HUES64 (cell line): ENCODE data around the gene HSD17B4.
"Not testable (repeated sequence)": the region's sequence is repeated elsewhere in the genome, so short reads cannot be mapped to it uniquely, and the experiment has no call there.

ENCODE experiments used
- H3K27ac ChIP-seq: 2 replicates; pipeline ENCODE4 v1.7.0; 2013; ENCODE audit warnings: low read depth, low read length, inconsistent platforms
- H3K27me3 ChIP-seq: 2 replicates; pipeline ENCODE4 v1.6.1; 2013; ENCODE audit warnings: mild to moderate bottlenecking, low read length; ENCODE audit not compliant: insufficient read depth
- H3K36me3 ChIP-seq: 2 replicates; pipeline ENCODE4 v1.6.1; 2013; ENCODE audit warnings: mild to moderate bottlenecking, low read length; ENCODE audit not compliant: insufficient read depth
- H3K4me1 ChIP-seq: 2 replicates; pipeline ENCODE4 v1.6.1; 2013; ENCODE audit warnings: mild to moderate bottlenecking, low read length, moderate library complexity; ENCODE audit not compliant: insufficient read depth
- H3K4me3 ChIP-seq: 2 replicates; pipeline ENCODE4 v1.5.1; 2013; ENCODE audit warnings: mild to moderate bottlenecking, low read length, moderate library complexity
- H3K9ac ChIP-seq: 2 replicates; pipeline ENCODE4 v1.6.1; 2013; ENCODE audit warnings: mild to moderate bottlenecking, low read depth, low read length
- H3K9me3 ChIP-seq: 2 replicates; pipeline ENCODE4 v1.6.1; 2013; ENCODE audit warnings: low read depth, low read length; ENCODE audit not compliant: insufficient read depth
- WGBS: fragments of 150-250, 120-280 bp; methylation state at CpG from one replicate; pipeline ENCODE4 v1.1.7; 2013; ENCODE audit warnings: missing lambda C conversion rate; 5-methylcytosine and 5-hydroxymethylcytosine counted together

The HSD17B4 gene

DNA sequence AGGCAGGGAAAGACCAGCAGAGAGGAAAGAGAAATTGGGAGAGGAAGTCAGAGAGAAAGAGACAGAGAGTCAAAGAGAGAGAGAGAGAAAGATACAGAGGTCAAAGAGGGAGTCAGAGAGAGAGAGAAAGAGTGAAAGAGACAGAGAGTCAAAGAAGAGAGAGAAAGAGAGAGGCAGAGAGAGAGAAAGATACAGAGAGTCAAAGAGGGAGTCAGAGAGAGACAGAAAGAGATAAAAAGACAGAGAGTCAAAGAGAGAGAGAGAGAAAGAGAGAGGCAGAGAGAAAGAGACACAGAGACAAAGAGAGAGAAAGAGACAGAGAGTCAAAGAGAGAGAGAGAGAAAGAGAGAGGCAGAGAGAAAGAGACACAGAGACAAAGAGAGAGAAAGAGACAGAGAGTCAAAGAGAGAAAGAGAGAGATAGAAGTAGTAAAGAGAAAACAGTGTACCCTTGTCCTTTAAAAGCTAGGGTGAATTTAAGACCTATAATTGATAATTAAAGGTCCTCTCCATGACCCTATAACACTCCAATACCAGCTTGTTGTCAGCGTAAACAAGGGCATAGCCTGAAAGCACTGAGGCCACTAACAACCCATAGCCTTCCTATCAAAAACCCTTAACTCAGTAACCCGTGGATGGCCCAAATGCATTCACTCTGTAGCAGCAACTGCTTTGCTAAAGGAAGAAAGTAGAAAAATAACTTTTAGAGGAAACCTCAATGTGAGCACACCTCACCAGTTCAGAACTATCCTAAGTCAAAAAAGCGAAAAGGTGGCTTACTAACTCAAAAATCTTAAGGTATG lies 14.3 kb upstream of the HSD17B4 start:
- H3K36me3 ChIP-seq, H3K27me3 ChIP-seq, H3K4me1 ChIP-seq, H3K27ac ChIP-seq, H3K9ac ChIP-seq, H3K4me3 ChIP-seq: not testable (repeated sequence)
- WGBS, result 90% methylated on average over 2 of the region's 3 CpGs
- peaks cover 15% of the 10 kb centered on the region; the same call in 1 of the 2 replicates for H3K9me3 ChIP-seq

DNA sequence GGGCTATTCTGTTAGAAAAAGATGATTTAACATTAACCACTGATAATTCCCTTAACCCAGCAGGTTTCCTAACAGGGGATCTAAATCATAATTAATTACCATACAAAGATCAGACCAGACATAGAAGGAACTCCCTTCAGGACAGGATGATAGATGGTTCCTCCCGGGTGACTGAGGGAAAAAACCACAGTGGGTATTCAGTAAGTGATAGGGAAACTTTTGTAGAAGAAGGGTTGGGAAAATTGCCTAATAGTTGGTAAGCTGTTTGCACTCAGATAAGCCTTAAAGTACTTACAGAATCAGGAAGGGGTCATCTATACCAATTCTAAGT lies 13.7 kb upstream of the HSD17B4 start:
- not testable (repeated sequence) for H3K36me3 ChIP-seq, H3K9ac ChIP-seq, H3K4me3 ChIP-seq, H3K27ac ChIP-seq, H3K27me3 ChIP-seq, H3K4me1 ChIP-seq
- H3K9me3 ChIP-seq, result peaks cover 15% of the 10 kb centered on the region; the same call in 1 of the 2 replicates
- WGBS, result 93% methylated on average over 1 of the region's 1 CpG

DNA sequence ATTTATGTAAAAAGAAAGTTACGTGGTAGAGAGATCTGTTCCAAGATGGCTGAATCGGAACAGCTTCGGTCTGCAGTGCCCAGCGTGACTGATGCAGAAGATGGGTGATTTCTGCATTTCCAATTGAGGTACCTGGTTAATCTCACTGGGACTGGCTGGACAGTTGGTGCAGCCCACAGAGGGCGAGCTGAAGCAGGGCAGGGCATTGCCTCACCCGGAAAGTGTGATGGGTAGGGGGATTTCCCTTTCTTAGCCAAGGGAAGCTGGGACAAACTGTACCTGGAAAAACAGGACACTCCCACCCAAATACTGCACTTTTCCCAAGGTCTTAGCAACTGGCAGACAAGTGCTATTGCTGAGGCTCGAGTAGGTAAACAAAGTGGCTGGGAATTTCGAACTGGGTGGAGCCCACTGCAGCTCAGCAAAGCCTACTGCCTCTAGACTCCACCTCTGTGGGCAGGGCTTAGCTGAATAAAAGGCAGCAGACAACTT lies 13.1 kb upstream of the HSD17B4 start:
- WGBS, result 93% methylated on average over 8 of the region's 8 CpGs
- Histone ChIP-seq H3K27ac (no peak overlapping the region), H3K9me3 (peaks cover 15% of the 10 kb centered on the region; the same call in 1 of the 2 replicates), H3K4me3 (no peak overlapping the region), H3K9ac (no peak overlapping the region), H3K27me3 (no peaks in the 10 kb centered on the region), H3K36me3 (no peaks in the 10 kb centered on the region), H3K4me1 (no peaks in the 10 kb centered on the region)

DNA sequence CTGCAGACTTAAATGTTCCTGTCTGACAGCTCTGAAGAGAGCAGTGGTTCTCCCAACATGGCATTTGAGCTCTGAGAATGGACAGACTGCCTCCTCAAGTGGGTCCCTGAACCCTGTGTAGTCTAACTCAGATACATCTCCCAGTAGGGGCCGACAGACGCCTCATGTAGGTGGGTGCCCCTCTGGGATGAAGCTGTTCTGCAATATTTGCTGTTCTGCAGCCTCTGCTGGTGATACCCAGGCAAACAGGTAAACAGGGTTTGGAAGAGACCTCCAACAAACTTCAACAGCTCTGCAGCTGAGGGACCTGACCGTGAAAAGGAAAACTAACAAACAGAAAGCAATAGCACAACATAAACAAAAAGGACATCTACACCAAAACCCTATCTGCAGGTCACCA lies 12.7 kb upstream of the HSD17B4 start:
- H3K4me1 ChIP-seq, H3K36me3 ChIP-seq, H3K27ac ChIP-seq, H3K4me3 ChIP-seq, H3K9ac ChIP-seq, H3K27me3 ChIP-seq: not testable (repeated sequence)
- 93% methylated on average over 3 of the region's 3 CpGs for WGBS
- H3K9me3 ChIP-seq, result peaks cover 15% of the 10 kb centered on the region; the same call in 1 of the 2 replicates

DNA sequence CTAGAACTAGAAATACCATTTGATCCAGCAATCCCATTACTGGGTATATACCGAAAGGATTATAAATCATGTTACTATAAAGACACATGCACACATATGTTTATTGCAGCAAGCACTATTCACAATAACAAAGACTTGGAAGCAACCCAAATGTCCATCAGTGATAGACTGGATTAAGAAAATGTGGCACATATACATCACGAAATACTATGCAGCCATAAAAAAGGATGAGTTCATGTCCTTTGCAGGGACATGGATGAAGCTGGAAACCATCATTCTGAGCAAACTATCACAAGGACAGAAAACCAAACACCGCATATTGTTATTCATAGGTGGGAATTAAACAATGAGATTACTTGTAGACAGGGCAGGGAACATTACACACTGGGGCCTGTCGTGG lies 7.7 kb upstream of the HSD17B4 start:
- H3K9ac ChIP-seq, H3K4me1 ChIP-seq, H3K27ac ChIP-seq, H3K27me3 ChIP-seq, H3K4me3 ChIP-seq, H3K9me3 ChIP-seq, H3K36me3 ChIP-seq: not testable (repeated sequence)
- 99% methylated on average over 4 of the region's 4 CpGs for WGBS

DNA sequence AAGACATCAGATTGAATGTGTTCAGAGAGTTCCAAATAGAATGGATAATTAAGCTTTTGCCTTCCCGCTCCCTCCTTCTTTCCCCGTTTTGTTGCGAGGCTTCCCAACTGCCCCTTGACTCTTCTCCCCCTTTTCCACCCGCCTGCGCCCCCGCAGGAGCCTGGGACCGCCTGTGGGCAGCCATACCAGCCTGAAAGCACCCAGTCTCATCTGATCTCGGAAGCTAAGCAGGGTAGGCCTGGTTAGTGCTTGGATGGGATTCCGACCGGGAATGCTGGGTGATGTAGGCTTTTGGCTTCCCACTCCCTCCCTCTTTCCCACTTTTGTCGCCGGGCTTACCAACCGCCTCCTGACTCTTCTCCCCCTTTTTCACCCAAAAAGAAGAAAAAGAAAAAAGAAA lies 6.8 kb upstream of the HSD17B4 start:
- Histone ChIP-seq H3K4me1 (no peaks in the 10 kb centered on the region), H3K27ac (no peak overlapping the region), H3K27me3 (no peaks in the 10 kb centered on the region), H3K9ac (no peak overlapping the region), H3K4me3 (no peak overlapping the region), H3K9me3 (peaks cover 9% of the 10 kb centered on the region), H3K36me3 (no peaks in the 10 kb centered on the region)
- 90% methylated on average over 10 of the region's 13 CpGs for WGBS

DNA sequence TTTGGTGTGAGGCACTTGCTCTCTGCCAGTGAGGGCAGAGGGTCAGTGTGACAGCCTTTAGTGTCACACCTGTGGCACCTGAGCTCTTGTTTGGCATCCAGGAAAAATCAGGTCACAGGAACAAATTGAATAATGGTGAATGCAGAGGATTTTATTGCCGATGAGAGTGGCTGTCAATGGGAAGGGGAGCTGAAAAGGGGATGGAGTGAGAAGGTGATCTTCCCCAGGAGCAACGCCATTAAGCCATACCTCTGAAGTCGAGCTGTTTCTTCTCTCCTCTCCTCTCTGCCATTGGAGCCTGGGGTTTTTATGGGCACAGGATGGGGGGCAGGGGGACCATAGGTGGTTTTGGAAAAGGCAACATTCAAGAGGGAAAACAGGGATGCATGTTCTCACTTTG lies 2.4 kb upstream of the HSD17B4 start:
- Histone ChIP-seq H3K27me3 (no peaks in the 10 kb centered on the region), H3K9me3 (peaks cover 14% of the 10 kb centered on the region), H3K36me3 (no peaks in the 10 kb centered on the region; the same call in 1 of the 2 replicates), H3K4me1 (peaks cover 8% of the 10 kb centered on the region), H3K27ac (no peak overlapping the region), H3K9ac (no peak overlapping the region), H3K4me3 (no peak overlapping the region)
- 97% methylated on average over 2 of the region's 3 CpGs for WGBS

DNA sequence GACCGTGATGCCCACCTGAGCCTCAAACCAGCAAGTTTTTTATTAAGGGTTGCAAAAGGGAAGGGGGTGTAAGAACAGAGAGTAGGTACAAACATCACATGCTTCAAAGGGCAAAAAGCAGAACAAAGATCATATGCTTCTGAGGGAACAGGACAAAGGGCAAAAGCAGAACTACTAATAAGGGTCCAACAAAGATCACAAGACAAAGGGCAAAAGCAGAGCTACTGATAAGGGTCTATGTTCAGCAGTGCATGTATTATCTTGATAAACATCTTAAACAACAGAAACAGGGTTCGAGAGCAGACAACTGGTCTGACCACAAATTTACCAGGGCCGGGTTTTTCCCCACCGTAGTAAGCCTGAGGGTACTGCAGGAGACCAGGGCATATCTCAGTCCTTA lies 1.7 kb upstream of the HSD17B4 start:
- 96% methylated on average over 4 of the region's 4 CpGs for WGBS
- not testable (repeated sequence) for H3K4me3 ChIP-seq, H3K27ac ChIP-seq, H3K27me3 ChIP-seq, H3K9ac ChIP-seq, H3K36me3 ChIP-seq, H3K4me1 ChIP-seq
- peaks cover 14% of the 10 kb centered on the region for H3K9me3 ChIP-seq

DNA sequence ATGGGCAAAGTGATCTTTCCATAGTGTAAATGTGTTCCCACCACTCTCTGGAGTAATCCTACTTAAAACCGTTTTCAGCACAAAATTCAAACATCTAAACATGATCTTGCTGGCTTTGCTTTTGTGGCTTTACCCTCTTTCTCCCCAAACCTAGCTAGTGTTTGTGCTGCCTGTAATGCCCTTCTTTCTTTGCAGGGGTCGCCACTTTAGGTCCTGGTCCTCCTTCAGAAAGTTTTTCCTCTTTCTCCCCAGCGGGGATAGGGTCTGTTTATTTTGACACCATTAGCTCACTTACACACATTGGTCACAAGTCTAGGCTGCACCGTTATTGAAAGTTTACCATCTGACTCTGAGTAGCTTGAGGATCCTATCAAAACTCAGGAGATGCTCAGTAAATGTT lies 736 bp upstream of the HSD17B4 start:
- Histone ChIP-seq H3K9ac (no peak overlapping the region), H3K27ac (no peak overlapping the region; the same call in 1 of the 2 replicates), H3K4me3 (no peak overlapping the region), H3K9me3 (peaks cover 14% of the 10 kb centered on the region), H3K36me3 (peaks cover under 1% of the 10 kb centered on the region; the same call in 1 of the 2 replicates), H3K4me1 (peaks cover 17% of the 10 kb centered on the region), H3K27me3 (no peaks in the 10 kb centered on the region)
- WGBS, result 86% methylated on average over 4 of the region's 4 CpGs

DNA sequence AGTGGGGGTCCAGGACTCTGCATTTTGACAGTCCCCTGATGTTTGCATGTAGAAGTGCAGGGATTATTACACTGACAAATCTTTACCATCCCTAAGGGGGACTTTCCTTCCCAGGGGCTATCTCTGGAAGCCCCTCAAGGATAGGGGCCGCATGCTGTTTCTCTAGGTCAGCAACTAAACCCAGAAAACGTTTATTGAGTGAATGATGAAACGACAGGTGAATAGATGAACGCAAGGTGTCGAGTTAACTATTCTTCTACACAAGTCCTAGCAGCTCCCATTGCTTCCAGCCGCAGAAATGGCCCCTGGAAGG lies 281 bp upstream of the HSD17B4 start:
- Histone ChIP-seq H3K9ac (no peak overlapping the region), H3K36me3 (peaks cover 5% of the 10 kb centered on the region), H3K27ac (peak overlapping the region; percentile 99), H3K9me3 (peaks cover 14% of the 10 kb centered on the region), H3K4me1 (peaks cover 22% of the 10 kb centered on the region), H3K27me3 (no peaks in the 10 kb centered on the region), H3K4me3 (peak overlapping the region; percentile 88)
- WGBS, result 31% methylated on average over 6 of the region's 6 CpGs

DNA sequence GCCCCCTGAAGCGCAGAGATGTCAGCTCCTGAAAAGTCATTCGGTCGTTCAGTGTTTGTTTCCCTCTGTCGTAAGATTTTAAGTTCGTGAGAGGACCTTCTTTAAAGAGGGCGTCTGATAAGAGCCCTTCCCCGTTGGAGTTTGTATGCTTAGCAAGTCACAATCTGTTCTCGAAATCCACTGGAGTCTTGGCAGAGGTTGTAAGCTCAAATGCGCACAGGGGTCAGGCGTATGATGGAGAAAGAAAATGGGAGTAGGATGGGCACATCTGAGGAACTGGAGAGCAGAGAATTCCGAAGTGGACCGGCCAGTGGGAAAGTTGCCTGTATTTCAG lies 710 bp downstream of the HSD17B4 start:
- Histone ChIP-seq H3K36me3 (peaks cover 12% of the 10 kb centered on the region), H3K27ac (peak overlapping the region; percentile 99), H3K9me3 (peaks cover 14% of the 10 kb centered on the region)

DNA sequence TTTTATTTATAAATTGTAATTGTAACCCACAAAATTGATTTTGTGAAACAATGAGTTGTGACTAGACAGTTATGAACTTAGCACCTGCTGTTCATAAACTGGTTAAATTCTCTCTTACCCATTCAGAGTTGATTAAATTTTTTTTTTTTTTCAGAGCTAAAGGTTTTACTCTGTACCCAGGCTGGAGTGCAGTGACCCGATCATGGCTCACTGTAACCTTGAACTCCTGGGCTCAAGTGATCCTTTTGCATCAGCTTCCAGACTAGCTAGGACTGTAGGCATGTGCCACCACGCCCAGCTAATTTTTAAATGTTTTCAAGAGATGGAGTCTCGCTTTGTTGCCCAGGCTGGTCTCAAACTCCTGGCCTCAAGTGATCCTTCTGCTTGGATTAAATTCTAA lies 1.9 kb downstream of the HSD17B4 start:
- H3K9ac ChIP-seq, result no peak overlapping the region
- peaks cover 41% of the 10 kb centered on the region for H3K4me1 ChIP-seq
- H3K27ac ChIP-seq, result no peak overlapping the region
- no peaks in the 10 kb centered on the region for H3K27me3 ChIP-seq
- WGBS, result 93% methylated on average over 3 of the region's 3 CpGs
- peaks cover 12% of the 10 kb centered on the region for H3K36me3 ChIP-seq
- H3K4me3 ChIP-seq, result peak overlapping the region; percentile 88
- H3K9me3 ChIP-seq, result peaks cover 14% of the 10 kb centered on the region

More for the DNA sequence above, 710 bp downstream of the HSD17B4 start:
- WGBS, result 2% methylated on average over 12 of the region's 12 CpGs
- Histone ChIP-seq H3K27me3 (no peaks in the 10 kb centered on the region), H3K4me3 (peak overlapping the region; percentile 88), H3K9ac (peak overlapping the region; percentile 92), H3K4me1 (peaks cover 32% of the 10 kb centered on the region)
